ENCODE data around the gene DUSP21. TPM values are rescaled to one million over a fixed set of nuclear protein-coding genes. Genes with fewer than 3 reads are reported as not detected.
"Not testable (repeated sequence)": the region's sequence is repeated elsewhere in the genome, so short reads cannot be mapped to it uniquely, and the experiment has no call there.

DUSP21 gene
- polyA plus RNA-seq (2013, experiment 1 of 2; ENCODE audit: insufficient read length): not detected
- polyA plus RNA-seq (2013, experiment 2 of 2; ENCODE audit: insufficient read length): not detected

- DNase-seq: no peak
Measured at GRCh38 chrX:44843753-44844152, at the start of gene DUSP21. Gene DUSP21, plus strand, starts transcription at chrX:44844021. Its CDS starts 112 bp downstream, at chrX:44844133.

GRCh38 chrX:44795945-44796450 is 47.8 kb upstream of the DUSP21 start:
- no peak for DNase-seq

- no peak for DNase-seq
Measured at GRCh38 chrX:44802613-44803012, 41.2 kb upstream of the DUSP21 start.

- DNase-seq: no peak
Measured at GRCh38 chrX:44815681-44816080, 28.1 kb upstream of the DUSP21 start.

GRCh38 chrX:44816367-44816766 is 27.5 kb upstream of the DUSP21 start:
- no peak for DNase-seq

- DNase-seq: no peak
Measured at GRCh38 chrX:44817029-44817428, 26.8 kb upstream of the DUSP21 start.

- DNase-seq: no peak
Measured at GRCh38 chrX:44822601-44823000, 21.2 kb upstream of the DUSP21 start.

- not testable (repeated sequence) for DNase-seq
Measured at GRCh38 chrX:44823193-44823592, 20.6 kb upstream of the DUSP21 start.

- DNase-seq: peak; percentile 86
Measured at GRCh38 chrX:44828008-44828605, 15.7 kb upstream of the DUSP21 start.

- DNase-seq: no peak
Measured at GRCh38 chrX:44829832-44830231, 14.0 kb upstream of the DUSP21 start.

- no peak for DNase-seq
Measured at GRCh38 chrX:44842550-44843317, 1.1 kb upstream of the DUSP21 start.

- no peak for DNase-seq
Measured at GRCh38 chrX:44843318-44843702, 511 bp upstream of the DUSP21 start.

GRCh38 chrX:44844204-44844603 is 383 bp downstream of the DUSP21 start:
- no peak for DNase-seq

GRCh38 chrX:44850891-44851290 is 7.1 kb downstream of the DUSP21 start:
- not testable (repeated sequence) for DNase-seq

GRCh38 chrX:44871114-44871645 is 27.4 kb downstream of the DUSP21 start:
- DNase-seq: no peak

- DNase-seq: peak; percentile 1
Measured at GRCh38 chrX:44871931-44872820, 28.4 kb downstream of the DUSP21 start.

- peak; percentile 95 for DNase-seq
Measured at GRCh38 chrX:44872821-44873414, 29.1 kb downstream of the DUSP21 start, which contains the start of gene KDM6A. Gene KDM6A, plus strand, starts transcription at chrX:44873188. Its CDS starts 364 bp downstream, at chrX:44873552.

GRCh38 chrX:44873415-44874276 is 29.8 kb downstream of the DUSP21 start:
- peak; percentile 51 for DNase-seq

- DNase-seq: peak; percentile 26
Measured at GRCh38 chrX:44874420-44875184, 30.8 kb downstream of the DUSP21 start.

GRCh38 chrX:44875185-44875489 is 31.3 kb downstream of the DUSP21 start:
- no peak for DNase-seq

Data from fibroblast of skin of abdomen (primary cell).